Psoas muscle (tissue), 8 donors: Measurements from ENCODE around the gene NOTCH4. TPM values are rescaled to one million over a fixed set of nuclear protein-coding genes. Genes with fewer than 3 reads are reported as not detected.

Experiments
- ATAC-seq, 4 donors: fragments of 200-7000 bp; cut with Tn5 transposase; one replicate each; pipeline ENCODE4 v1.9.1; 2020; ENCODE audit warnings: moderate library complexity in 3 of 4, mild to moderate bottlenecking in 2 of 4
- DNase-seq, 2 donors: peaks; one replicate each; pipeline ENCODE4 v3.0.0-alpha.2; 2020
- H3K27ac ChIP-seq: fragments of 200-600 bp; one replicate; pipeline ENCODE4 v1.8.0; 2022
- H3K27me3 ChIP-seq, 3 donors: fragments of 200-600 bp in 1 of 3; one replicate each; pipeline versions ENCODE4 v1.6.1 to v1.8.0; 2013 to 2022; ENCODE audit warnings: low read length in 2 of 3, mild to moderate bottlenecking in 2 of 3, moderate library complexity in 1 of 3; ENCODE audit not compliant: insufficient read depth in 3 of 3
- H3K36me3 ChIP-seq, 2 donors: fragments of 200-600 bp in 1 of 2; one replicate each; pipeline versions ENCODE4 v1.6.1 to v1.8.0; 2013 to 2022; ENCODE audit warnings: low read depth in 1 of 2, mild to moderate bottlenecking in 1 of 2, moderate library complexity in 1 of 2; ENCODE audit not compliant: insufficient read depth in 1 of 2
- H3K4me1 ChIP-seq: fragments of 200-600 bp; one replicate; pipeline ENCODE4 v1.8.0; 2022
- H3K4me3 ChIP-seq: fragments of 200-600 bp; one replicate; pipeline ENCODE4 v1.8.0; 2022; ENCODE audit warnings: mild to moderate bottlenecking
- H3K9me3 ChIP-seq: fragments of 200-600 bp; one replicate; pipeline ENCODE4 v1.8.0; 2022
- CTCF ChIP-seq: fragments of 200-600 bp; IDR thresholded peaks from one replicate; pipeline ENCODE4 v1.8.0; 2022; ENCODE audit warnings: antibody characterized with exemption
- WGBS, 3 donors: extraction: QIAGEN DNeasy Blood & Tissue Kit; methylation state at CpG; one replicate each; pipeline versions ENCODE4 v1.1.6 to v1.1.7; 2013; 5-methylcytosine and 5-hydroxymethylcytosine counted together
- intact Hi-C, 2 donors: fragments of 100-400 bp; cut with DNase I; formaldehyde crosslinking; loops; one replicate each; pipeline versions ENCODE4 v1.11.0 to v1.14.2; 2022
- polyA plus RNA-seq, 3 donors: library from polyadenylated mRNA; stranded (reverse); fragments of 200-250 nt; gene quantifications; one replicate each; pipeline ENCODE4 v1.2.3, GENCODE V29; 2013
- total RNA-seq, 4 donors: library from RNA; stranded (reverse); fragmentation: NEBNext Ultra II Directional in 2 of 4; extraction: Animal tissue kit (Norgen Biotek cat#: 25700) in 2 of 4; gene quantifications; one replicate each; pipeline versions ENCODE4 v1.2.1 to v1.2.4, GENCODE V29; 2021 to 2023
- donor health status: healthy with polysubstance abuse.
- donor health status: DM: no; HTN: no; CAD: no; lungs with moderate emphysema.
- donor health status: Bipolar disorder and iron deficiency.
- donor health status: healthy.
- donor health status: DM: yes; HTN: yes; CAD: no.
- donor health status: DM: no; HTN: no; CAD: no.
- donor health status: DM: no; HTN: no; CAD: no.
- donor health status: DM: yes; HTN: yes; CAD: no.

NOTCH4 gene
- total and polyA plus RNA-seq, 7 donors: 9.7 to 19.5 (median 12.6) TPM

GRCh38 chr6:32202186-32202585, 21.7 kb downstream of the NOTCH4 start:
- intact Hi-C loops: no loop called here
- ATAC-seq: no peak
- no peak overlapping the region for H3K4me3 ChIP-seq
- no peaks in the 10 kb centered on the region for H3K27me3 ChIP-seq
- WGBS, 3 donors: 73 to 82% (median 79%) methylated on average over 9 of the region's 9 CpGs
- no peaks in the 10 kb centered on the region for H3K9me3 ChIP-seq
- no peak overlapping the region for H3K27ac ChIP-seq
- TF ChIP-seq CTCF: no peak
- peaks cover 2% of the 10 kb centered on the region for H3K4me1 ChIP-seq
- no peaks in the 10 kb centered on the region for H3K36me3 ChIP-seq
- no peak for DNase-seq

GRCh38 chr6:32200711-32201475, 23.0 kb downstream of the NOTCH4 start:
- no peaks in the 10 kb centered on the region for H3K27me3 ChIP-seq
- peaks cover 10% of the 10 kb centered on the region for H3K4me1 ChIP-seq
- H3K36me3 ChIP-seq: no peaks in the 10 kb centered on the region
- intact Hi-C loops: no loop called here
- H3K27ac ChIP-seq: no peak overlapping the region
- TF ChIP-seq CTCF: no peak
- ATAC-seq (no peak), DNase-seq (no peak)
- 83 to 85% (median 84%) methylated on average over 13 of the region's 13 CpGs for WGBS, 3 donors
- H3K4me3 ChIP-seq: no peak overlapping the region
- no peaks in the 10 kb centered on the region for H3K9me3 ChIP-seq

GRCh38 chr6:32198866-32199265, 25.0 kb downstream of the NOTCH4 start:
- 89 to 91% (median 89%) methylated on average over 17 of the region's 17 CpGs for WGBS, 3 donors
- Histone ChIP-seq H3K27me3 (no peaks in the 10 kb centered on the region), H3K36me3 (no peaks in the 10 kb centered on the region), H3K27ac (no peak overlapping the region), H3K4me3 (no peak overlapping the region), H3K9me3 (no peaks in the 10 kb centered on the region), H3K4me1 (peaks cover 18% of the 10 kb centered on the region)
- ATAC-seq (no peak), DNase-seq (no peak)
- intact Hi-C loops: loop anchor here (5.0 to 10.0 kb wide), 2 partner anchors 82 to 996 kb away; partner anchors contain the start of gene COL11A2 (in 1 of the 2)
- TF ChIP-seq CTCF: no peak

- ATAC-seq (no peak), DNase-seq (no peak)
- peaks cover 18% of the 10 kb centered on the region for H3K4me1 ChIP-seq
- H3K27me3 ChIP-seq: no peaks in the 10 kb centered on the region
- TF ChIP-seq CTCF: no peak
- no peaks in the 10 kb centered on the region for H3K9me3 ChIP-seq
- H3K36me3 ChIP-seq: no peaks in the 10 kb centered on the region
- intact Hi-C loops: loop anchor here (5.0 to 10.0 kb wide), 2 partner anchors 81 to 996 kb away; partner anchors contain the start of gene COL11A2 (in 1 of the 2)
- WGBS, 3 donors: 68 to 75% (median 71%) methylated on average over 3 of the region's 3 CpGs
- no peak overlapping the region for H3K4me3 ChIP-seq
- H3K27ac ChIP-seq: no peak overlapping the region
Observed at GRCh38 chr6:32198345-32198696, 25.5 kb downstream of the NOTCH4 start.
